ENCODE measurements around the gene HAND1.
"Not testable (repeated sequence)": the region's sequence is repeated elsewhere in the genome, so short reads cannot be mapped to it uniquely, and the experiment has no call there.

HAND1 gene

DNA sequence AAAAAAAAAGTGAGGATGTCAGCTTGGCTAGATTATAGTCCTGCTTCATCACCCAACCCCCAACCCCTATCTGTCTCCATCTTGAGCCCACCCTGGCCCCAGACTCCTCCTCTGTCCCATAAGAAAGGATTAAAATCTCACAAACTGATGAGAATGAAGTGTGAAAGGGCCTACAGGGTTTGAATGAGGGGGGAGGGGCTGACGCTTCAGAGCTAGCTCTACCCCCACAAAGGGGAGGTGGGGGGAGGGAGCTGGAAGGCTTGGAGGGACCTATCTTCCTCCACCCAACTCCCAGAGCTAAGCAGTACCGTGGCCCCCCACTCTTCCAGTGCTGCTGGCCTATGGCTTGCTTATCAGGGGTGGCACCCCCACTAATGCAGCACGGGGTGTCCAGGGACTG lies 43.7 kb upstream of the HAND1 start:
- H3K4me3 ChIP-seq (ENCODE audit: low read depth, low read length): no peak overlapping the region
- DNase-seq (ENCODE audit: low read depth): no peak
- TF ChIP-seq, protein P1, sequence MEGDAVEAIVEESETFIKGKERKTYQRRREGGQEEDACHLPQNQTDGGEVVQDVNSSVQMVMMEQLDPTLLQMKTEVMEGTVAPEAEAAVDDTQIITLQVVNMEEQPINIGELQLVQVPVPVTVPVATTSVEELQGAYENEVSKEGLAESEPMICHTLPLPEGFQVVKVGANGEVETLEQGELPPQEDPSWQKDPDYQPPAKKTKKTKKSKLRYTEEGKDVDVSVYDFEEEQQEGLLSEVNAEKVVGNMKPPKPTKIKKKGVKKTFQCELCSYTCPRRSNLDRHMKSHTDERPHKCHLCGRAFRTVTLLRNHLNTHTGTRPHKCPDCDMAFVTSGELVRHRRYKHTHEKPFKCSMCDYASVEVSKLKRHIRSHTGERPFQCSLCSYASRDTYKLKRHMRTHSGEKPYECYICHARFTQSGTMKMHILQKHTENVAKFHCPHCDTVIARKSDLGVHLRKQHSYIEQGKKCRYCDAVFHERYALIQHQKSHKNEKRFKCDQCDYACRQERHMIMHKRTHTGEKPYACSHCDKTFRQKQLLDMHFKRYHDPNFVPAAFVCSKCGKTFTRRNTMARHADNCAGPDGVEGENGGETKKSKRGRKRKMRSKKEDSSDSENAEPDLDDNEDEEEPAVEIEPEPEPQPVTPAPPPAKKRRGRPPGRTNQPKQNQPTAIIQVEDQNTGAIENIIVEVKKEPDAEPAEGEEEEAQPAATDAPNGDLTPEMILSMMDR (IDR thresholded peaks at IDR 0.05; ENCODE audit: low read depth, low read length, missing control alignments): no peak

DNA sequence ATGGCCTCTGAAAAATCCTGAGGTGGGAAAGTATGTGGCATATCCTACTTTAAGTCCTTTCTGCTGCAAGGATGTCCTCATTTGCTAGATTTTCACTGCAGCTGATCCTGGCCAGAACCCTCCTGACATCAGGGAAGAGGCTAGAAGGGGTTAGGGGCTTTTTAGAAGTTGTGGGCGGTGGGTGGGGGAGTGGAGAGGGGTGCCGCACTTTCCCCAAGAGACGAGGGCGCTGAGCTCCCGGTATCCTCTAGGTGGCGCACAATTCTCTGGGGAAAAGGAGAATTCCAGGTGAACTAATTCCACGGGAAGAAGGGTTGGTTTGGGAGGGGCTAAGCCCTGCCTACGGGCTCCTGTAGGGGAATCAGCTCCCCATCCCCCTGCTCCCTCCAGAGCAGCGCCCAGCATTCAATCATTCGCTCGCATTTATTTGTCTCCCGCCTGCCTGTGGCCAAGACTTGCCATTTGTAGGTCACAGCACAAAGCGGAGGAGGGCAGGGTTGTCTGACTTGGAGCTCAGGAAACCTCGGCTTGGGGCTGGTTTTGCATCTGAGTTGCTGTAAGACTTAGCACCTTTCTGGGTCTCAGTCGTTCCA lies 42.9 kb upstream of the HAND1 start:
- DNase-seq (ENCODE audit: low read depth): no peak
- TF ChIP-seq, protein P1 (IDR thresholded peaks at IDR 0.05; ENCODE audit: low read depth, low read length, missing control alignments): peak; percentile 89
- H3K4me3 ChIP-seq (ENCODE audit: low read depth, low read length): no peak overlapping the region

DNA sequence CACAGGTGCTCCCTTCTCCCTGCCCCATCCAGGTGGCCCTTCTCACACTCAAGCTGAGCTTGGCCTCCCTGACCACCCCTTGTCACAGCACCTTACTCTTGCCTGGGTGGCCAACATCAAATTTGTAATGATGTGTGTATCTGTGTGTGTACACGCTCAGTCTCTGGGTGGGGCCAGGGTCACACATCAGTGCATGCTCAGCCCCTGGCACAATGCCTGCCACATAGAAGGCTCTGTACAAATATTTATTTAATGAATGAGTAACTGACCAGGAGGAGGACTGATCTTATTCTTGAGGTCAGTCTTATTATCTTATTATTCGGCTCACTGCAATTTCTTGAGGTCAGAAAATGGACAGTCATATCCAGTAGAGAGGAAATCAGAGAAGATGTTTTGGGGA lies 41.3 kb upstream of the HAND1 start:
- no peak overlapping the region for H3K4me3 ChIP-seq (ENCODE audit: low read depth, low read length)
- DNase-seq (ENCODE audit: low read depth): no peak
- TF ChIP-seq, protein P1 (IDR thresholded peaks at IDR 0.05; ENCODE audit: low read depth, low read length, missing control alignments): no peak

- no peak overlapping the region for H3K4me3 ChIP-seq (ENCODE audit: low read depth, low read length)
- TF ChIP-seq, protein P1 (IDR thresholded peaks at IDR 0.05; ENCODE audit: low read depth, low read length, missing control alignments): no peak
- DNase-seq (ENCODE audit: low read depth): no peak
Measured at GRCh38 chr5:154518438-154518867, 40.4 kb upstream of the HAND1 start.

DNA sequence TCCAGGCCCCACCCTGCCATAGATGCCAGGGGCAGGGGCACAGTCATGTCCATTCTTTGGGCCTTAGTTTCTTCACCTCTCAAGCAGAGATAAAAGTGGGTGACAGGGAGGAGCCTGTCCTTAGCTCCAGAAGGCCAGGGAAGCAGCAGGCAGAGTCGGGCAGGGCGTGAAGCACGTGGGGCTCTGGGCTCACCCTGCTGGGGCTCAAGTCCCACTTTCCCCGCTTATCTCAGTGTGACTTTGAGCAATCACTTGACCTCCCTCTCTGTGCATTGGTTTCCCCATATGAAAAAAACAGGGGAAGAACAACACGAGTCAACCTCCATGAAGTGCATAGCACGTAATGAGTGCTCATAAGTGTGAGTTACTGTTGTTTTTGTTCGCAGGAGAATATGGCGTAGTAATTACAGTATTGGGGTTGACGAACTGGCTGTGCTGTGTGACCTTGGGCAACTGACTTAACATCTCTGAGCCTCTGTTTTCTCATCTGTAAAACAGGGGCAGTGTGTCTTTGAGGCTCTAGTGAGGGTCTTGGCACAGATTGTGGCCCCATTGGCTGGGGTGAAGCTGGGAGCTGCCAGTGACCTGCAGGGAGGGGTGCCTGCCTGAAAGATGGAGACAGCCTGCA lies 39.9 kb upstream of the HAND1 start:
- no peak for DNase-seq (ENCODE audit: low read depth)
- no peak overlapping the region for H3K4me3 ChIP-seq (ENCODE audit: low read depth, low read length)
- TF ChIP-seq, protein P1 (IDR thresholded peaks at IDR 0.05; ENCODE audit: low read depth, low read length, missing control alignments): no peak

DNA sequence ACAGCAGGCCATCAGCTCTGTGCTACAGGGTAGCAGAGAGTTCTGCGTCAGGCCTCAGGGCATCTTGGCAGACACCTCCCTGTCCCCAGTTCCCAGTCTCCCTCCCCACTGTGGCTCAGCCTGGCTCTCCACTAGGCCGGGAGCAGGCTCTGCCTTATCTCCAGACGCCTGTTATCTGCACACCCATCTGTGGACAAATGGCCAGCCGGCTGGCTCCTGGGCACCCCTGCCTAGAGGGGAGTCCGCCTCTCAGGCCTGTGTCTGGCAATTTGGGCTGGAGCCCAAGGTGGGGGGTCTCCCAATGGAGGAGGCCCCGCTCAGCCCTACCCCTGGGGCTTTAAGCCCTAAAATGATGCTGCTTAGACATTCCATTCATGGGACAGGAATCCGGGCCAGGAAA lies 39.2 kb upstream of the HAND1 start:
- TF ChIP-seq, protein P1 (IDR thresholded peaks at IDR 0.05; ENCODE audit: low read depth, low read length, missing control alignments): no peak

DNA sequence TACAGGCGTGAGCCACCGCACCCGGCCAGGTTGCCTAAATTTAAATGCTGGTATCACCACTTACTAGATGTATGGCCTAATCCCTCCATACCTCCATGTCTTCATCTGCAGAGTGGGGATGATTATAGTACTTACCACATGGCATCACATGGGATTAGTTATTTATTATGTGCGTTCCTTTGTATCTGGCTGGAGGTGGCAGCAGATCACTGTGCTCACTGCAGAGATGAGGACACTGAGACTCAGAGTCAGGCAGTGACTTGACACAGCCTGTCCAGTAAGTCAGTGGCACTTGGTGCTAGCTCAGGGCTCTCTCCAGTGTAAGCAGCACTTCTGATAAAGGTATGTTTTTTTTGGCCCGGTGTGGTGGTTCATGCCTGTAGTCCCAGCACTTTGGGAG lies 38.4 kb upstream of the HAND1 start:
- TF ChIP-seq, protein P1 (IDR thresholded peaks at IDR 0.05; ENCODE audit: low read depth, low read length, missing control alignments): no peak
- H3K4me3 ChIP-seq (ENCODE audit: low read depth, low read length): no peak overlapping the region
- no peak for DNase-seq (ENCODE audit: low read depth)

More for the DNA sequence above, 39.2 kb upstream of the HAND1 start:
- no peak overlapping the region for H3K4me3 ChIP-seq (ENCODE audit: low read depth, low read length)
- DNase-seq (ENCODE audit: low read depth): no peak

DNA sequence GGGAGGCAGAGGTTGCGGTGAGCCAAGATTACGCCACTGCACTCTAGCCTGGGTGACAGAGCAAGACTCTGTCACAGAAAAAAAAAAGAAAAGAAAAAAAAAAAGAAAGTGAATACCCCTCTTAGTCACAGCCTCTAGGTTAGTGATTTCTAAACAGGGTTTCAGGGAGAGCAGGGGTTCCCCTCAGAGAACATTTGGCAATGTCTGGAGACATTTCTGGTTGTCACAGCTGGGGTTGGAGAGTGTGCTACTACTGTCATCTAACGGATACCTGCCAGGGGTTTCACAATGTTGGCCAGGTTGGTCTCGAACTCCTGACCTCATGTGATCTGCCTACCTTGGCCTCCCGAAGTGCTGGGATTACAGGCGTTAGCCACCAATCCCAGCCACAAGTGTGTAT lies 37.5 kb upstream of the HAND1 start:
- peak; percentile 55 for DNase-seq (ENCODE audit: low read depth)
- H3K4me3 ChIP-seq (ENCODE audit: low read depth, low read length): not testable (repeated sequence)
